ENCODE results near the gene HMG20B. TPM values are rescaled to one million over a fixed set of nuclear protein-coding genes. Genes with fewer than 3 reads are reported as not detected.

HMG20B gene
- total RNA-seq, 1 donor from 2014 or later = 37.4 TPM

- Histone ChIP-seq H3K27me3 (ENCODE audit: control insufficient read depth, insufficient read depth, low read length) (no peaks in the 10 kb centered on the region), H3K4me3 (ENCODE audit: low read depth, low read length) (peak overlapping the region; percentile 93), H3K36me3 (ENCODE audit: control insufficient read depth, insufficient read depth, low read length) (peaks cover 8% of the 10 kb centered on the region)
- no peak for TF ChIP-seq CTCF (IDR thresholded peaks at IDR 0.05; ENCODE audit: insufficient read depth, low read length, severe bottlenecking)
- FAIRE-seq (peak; percentile 62), DNase-seq (ENCODE audit: low read depth) (no peak)
These were observed 53.3 kb downstream of the HMG20B start for GRCh38 chr19:3625996-3626472.

DNA sequence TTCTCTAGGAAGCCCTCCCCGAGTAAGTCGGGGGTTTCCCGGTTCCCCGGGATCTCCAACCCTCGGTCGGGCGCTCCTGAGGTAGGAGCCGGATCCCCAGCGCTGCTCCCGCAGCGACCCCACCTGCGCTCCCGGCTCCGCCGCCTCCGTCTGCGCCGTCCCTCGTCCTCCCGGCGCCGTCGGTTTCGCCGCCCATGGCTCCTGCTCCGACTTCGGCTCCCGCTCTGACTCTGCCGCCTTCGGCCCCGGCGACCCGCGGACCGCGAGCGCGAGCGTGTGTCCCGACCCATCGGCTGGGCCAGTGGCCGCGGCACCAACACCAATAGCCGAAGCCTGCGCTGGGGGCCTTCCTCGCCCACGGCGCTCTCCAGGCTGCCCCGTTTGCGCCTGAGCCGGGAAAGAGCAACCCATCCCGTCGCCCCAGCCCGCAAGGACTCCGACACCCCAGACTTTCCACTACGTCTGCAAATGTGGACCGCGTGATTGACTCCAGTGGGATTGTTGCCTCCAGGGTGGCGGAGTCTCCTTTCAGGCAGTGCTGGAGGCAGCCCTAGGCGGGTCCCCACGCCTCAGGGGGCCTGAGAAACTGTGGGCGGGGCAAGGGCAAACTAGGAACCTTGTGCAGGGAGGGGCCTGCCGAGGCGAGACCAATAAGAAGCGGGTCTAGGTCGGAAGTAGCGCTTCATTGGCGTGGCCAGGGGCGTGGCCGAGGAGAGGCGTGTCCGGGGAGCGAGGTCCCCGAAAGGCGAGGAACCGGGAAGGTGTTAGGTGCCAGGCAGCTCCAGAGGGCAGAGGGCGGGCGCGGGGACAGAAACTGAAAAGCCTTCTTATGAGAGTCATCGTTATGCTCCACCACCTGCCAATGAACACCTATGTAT lies 54.0 kb downstream of the HMG20B start, which contains the start of gene CACTIN:
TSS of gene CACTIN (minus strand) at position 318 of the 878 bp plus-strand sequence. CDS start at position 290, 28 bp downstream.
- FAIRE-seq = no peak
- peak; percentile 90 for DNase-seq (ENCODE audit: low read depth)
- Histone ChIP-seq H3K36me3 (ENCODE audit: control insufficient read depth, insufficient read depth, low read length) (peaks cover 6% of the 10 kb centered on the region), H3K27me3 (ENCODE audit: control insufficient read depth, insufficient read depth, low read length) (no peaks in the 10 kb centered on the region), H3K4me3 (ENCODE audit: low read depth, low read length) (peak within 1 kb of the TSS; percentile 93)
- TF ChIP-seq CTCF (IDR thresholded peaks at IDR 0.05; ENCODE audit: insufficient read depth, low read length, severe bottlenecking) = no peak

DNA sequence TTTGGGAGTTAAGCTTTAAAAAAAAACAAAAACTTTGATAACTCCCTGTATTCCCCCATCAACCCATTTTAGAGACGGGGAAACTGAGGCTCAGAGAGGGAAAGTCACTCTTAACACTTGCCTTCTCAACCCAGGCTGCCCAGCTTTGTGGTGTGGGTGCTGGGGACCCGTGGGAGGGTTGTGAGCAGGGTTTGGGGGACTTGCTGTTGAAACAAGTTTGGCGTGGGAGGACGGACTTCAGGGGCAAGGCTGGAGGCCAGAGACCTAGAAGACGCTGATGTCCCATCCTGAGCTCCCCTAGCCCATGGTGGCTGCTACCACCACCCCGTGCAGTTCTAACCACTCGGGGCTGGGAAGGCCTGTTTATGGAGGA lies 54.6 kb downstream of the HMG20B start:
- H3K36me3 ChIP-seq (ENCODE audit: control insufficient read depth, insufficient read depth, low read length) = peaks cover 3% of the 10 kb centered on the region
- no peak for TF ChIP-seq CTCF (IDR thresholded peaks at IDR 0.05; ENCODE audit: insufficient read depth, low read length, severe bottlenecking)
- no peak for DNase-seq (ENCODE audit: low read depth)
- H3K4me3 ChIP-seq (ENCODE audit: low read depth, low read length) = no peak overlapping the region
- FAIRE-seq = no peak
- no peaks in the 10 kb centered on the region for H3K27me3 ChIP-seq (ENCODE audit: control insufficient read depth, insufficient read depth, low read length)

Other genes with a start within 250 kb of the HMG20B start
- gene NFIC, start 206.4 kb upstream of the HMG20B start, total RNA-seq = 17.6 and 22.0 TPM in 2 replicates
- gene SMIM24, start 92.4 kb upstream of the HMG20B start, total RNA-seq = not detected in 2 replicates
- gene SMIM44, start 89.5 kb upstream of the HMG20B start, total RNA-seq = not detected in 2 replicates
- gene DOHH, start 72.3 kb upstream of the HMG20B start, total RNA-seq = 17.1 and 20.1 TPM in 2 replicates
- 22.7 and 25.5 TPM in 2 replicates for gene FZR1, start 66.6 kb upstream of the HMG20B start, total RNA-seq
- not detected in 2 replicates for gene TEKTIP1, start 33.8 kb upstream of the HMG20B start, total RNA-seq
- gene MFSD12, start 15.4 kb upstream of the HMG20B start, total RNA-seq = 46.3 and 59.1 TPM in 2 replicates
- gene GIPC3, start 12.5 kb downstream of the HMG20B start, total RNA-seq = not detected in 2 replicates
- not detected in 2 replicates for gene TBXA2R, start 33.9 kb downstream of the HMG20B start, total RNA-seq
- gene CACTIN, start 53.8 kb downstream of the HMG20B start, total RNA-seq = 30.2 and 30.3 TPM in 2 replicates
- gene PIP5K1C, start 127.5 kb downstream of the HMG20B start, total RNA-seq = 6.3 and 6.9 TPM in 2 replicates
- gene TJP3, start 135.4 kb downstream of the HMG20B start, total RNA-seq = 2.1 and 5.0 TPM in 2 replicates
- gene APBA3, start 188.7 kb downstream of the HMG20B start, total RNA-seq = 11.3 and 17.8 TPM in 2 replicates
- gene MRPL54, start 189.7 kb downstream of the HMG20B start, total RNA-seq = 84.8 and 87.3 TPM in 2 replicates
- not detected in 2 replicates for gene RAX2, start 199.3 kb downstream of the HMG20B start, total RNA-seq
- not detected in 2 replicates for gene MATK, start 213.4 kb downstream of the HMG20B start, total RNA-seq